Left renal cortex interstitium (tissue), 4 donors: ENCODE results near the gene IL10RB. TPM values are rescaled to one million over a fixed set of nuclear protein-coding genes. Genes with fewer than 3 reads are reported as not detected.
"Not testable (repeated sequence)": the region's sequence is repeated elsewhere in the genome, so short reads cannot be mapped to it uniquely, and the experiment has no call there.

Experiments
- DNase-seq, 4 donors: peaks; one replicate each; pipeline ENCODE4 v3.0.0-alpha.2; 2013; ENCODE audit warnings: low read depth in 4 of 4, low spot score in 2 of 4, missing footprints in 1 of 4
- polyA plus RNA-seq, 4 donors: library from polyadenylated mRNA; unstranded; fragments of 120-200 nt; gene quantifications; one replicate each; pipeline ENCODE4 v1.2.1, GENCODE V29; 2013; ENCODE audit not compliant: insufficient read length in 4 of 4

IL10RB gene
- polyA plus RNA-seq, 4 donors: 28.4 to 35.3 (median 30.9) TPM

- no peak for DNase-seq
Observed at GRCh38 chr21:33299181-33299752, 33.1 kb downstream of the IL10RB start.

- DNase-seq: no peak
Observed at GRCh38 chr21:33300701-33301631, 34.8 kb downstream of the IL10RB start.

GRCh38 chr21:33301632-33302002, 35.5 kb downstream of the IL10RB start:
- no peak for DNase-seq

GRCh38 chr21:33302055-33302454, 35.9 kb downstream of the IL10RB start:
- no peak for DNase-seq

GRCh38 chr21:33302796-33303195, 36.6 kb downstream of the IL10RB start:
- no peak for DNase-seq

- DNase-seq: no peak
Observed at GRCh38 chr21:33305344-33305671, 39.1 kb downstream of the IL10RB start.

- DNase-seq: no peak
Observed at GRCh38 chr21:33305938-33306337, 39.8 kb downstream of the IL10RB start.

- no peak for DNase-seq
Observed at GRCh38 chr21:33308586-33309490, 42.7 kb downstream of the IL10RB start.

GRCh38 chr21:33309778-33310177, 43.6 kb downstream of the IL10RB start:
- no peak for DNase-seq

- no peak for DNase-seq
Observed at GRCh38 chr21:33312121-33312520, 46.0 kb downstream of the IL10RB start.

GRCh38 chr21:33313183-33313582, 47.0 kb downstream of the IL10RB start:
- DNase-seq: no peak

- no peak for DNase-seq
Observed at GRCh38 chr21:33313611-33314010, 47.4 kb downstream of the IL10RB start.

- no peak for DNase-seq
Observed at GRCh38 chr21:33314111-33314510, 47.9 kb downstream of the IL10RB start.

- no peak for DNase-seq
Observed at GRCh38 chr21:33315946-33316710, 50.0 kb downstream of the IL10RB start.

GRCh38 chr21:33317145-33317544, 51.0 kb downstream of the IL10RB start:
- DNase-seq: no peak

GRCh38 chr21:33317786-33318486, 51.8 kb downstream of the IL10RB start:
- no peak for DNase-seq

- not testable (repeated sequence) for DNase-seq
Observed at GRCh38 chr21:33321005-33321404, 54.8 kb downstream of the IL10RB start.

- not testable (repeated sequence) for DNase-seq
Observed at GRCh38 chr21:33323610-33324009, 57.4 kb downstream of the IL10RB start.

- peak; percentile 93 to 97 (median 96) for DNase-seq
Observed at GRCh38 chr21:33324291-33325221, 58.4 kb downstream of the IL10RB start, which contains the start of gene IFNAR1. Gene IFNAR1 (plus strand): TSS chr21:33324970. CDS start chr21:33325056, 86 bp downstream.
